ENCODE data around the gene BOD1. TPM values are rescaled to one million over a fixed set of nuclear protein-coding genes. Genes with fewer than 3 reads are reported as not detected.

Gene BOD1
- total RNA-seq, 1 donor from 2014 or later, result 76.7 TPM

DNA sequence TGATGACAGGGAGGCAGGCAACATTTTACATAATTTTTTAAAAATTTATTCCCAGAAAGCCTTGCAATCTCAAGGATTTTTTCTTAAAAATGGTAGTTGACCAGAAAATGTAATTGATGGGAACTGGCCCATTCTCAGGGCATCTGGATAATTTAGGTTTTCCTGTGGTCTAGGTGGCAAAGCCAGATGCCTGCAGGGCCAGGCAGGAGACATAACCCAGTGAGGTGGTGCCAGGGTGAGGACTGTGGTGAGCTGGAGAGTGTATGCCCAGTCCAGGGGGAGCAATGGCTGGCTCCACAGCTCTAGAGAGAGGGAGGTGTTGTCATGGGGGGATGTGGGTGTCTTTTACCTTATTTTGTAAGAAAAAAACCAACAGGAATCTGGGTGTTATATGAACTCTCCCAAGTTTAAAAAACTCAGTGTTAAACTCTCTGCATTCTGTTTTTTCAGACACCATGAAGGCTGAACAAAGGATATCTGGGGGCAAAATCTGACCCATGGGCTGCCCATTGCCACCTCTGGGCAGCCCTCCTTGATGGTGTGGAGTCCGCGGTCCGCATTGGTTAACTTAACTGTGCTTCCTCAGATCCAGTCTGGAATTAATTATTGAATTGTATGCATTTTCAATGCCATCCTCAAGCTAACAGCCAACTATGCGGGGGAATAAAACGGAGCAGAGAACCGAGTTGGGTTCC lies 43.9 kb downstream of the BOD1 start:
- Mint-ChIP-seq H3K4me3 (ENCODE audit: unreplicated experiment) (no peak overlapping the region), H3K27me3 (ENCODE audit: unreplicated experiment) (peaks cover 8% of the 10 kb centered on the region)
- no peak for DNase-seq (ENCODE audit: low spot score)

DNA sequence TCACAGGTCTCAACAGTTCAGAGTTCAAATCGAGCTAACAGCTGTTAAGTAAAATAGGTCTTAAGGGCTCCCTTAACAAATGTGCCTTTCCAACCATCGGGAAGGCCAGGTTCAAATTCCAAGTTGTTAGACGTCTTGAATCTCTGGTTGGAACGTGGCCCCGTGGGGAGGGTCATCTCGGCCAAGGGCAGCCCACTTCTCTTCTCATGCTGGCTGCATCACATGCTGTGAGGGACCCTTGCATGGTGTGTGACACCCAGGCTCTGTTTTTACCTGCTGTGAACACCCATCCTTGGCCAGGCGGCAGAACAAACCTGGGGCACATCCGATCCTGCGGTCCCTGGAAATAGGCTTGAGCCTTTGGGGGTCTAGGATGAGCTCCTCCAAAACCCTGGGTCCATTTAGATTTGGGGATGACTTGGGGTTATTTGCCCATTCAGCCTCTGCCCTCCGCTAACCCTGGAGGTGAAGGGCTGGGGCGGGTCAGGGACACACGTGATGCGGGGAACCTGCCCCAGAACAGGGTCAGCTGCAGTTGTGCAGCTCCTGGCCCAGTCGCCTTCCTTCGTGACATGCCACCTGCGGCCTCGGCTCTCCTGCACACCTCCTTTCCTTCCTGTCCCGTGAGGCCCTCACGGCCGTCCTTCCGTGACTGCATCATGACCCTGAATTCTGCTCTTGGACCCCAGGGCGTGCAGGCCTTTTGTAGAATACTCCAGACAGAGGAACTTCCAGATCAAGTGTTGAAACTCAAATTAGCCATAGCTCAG lies 45.9 kb downstream of the BOD1 start:
- H3K4me3 Mint-ChIP-seq (ENCODE audit: unreplicated experiment), result no peak overlapping the region
- peaks cover 3% of the 10 kb centered on the region for H3K27me3 Mint-ChIP-seq (ENCODE audit: unreplicated experiment)
- H3K36me3 Mint-ChIP-seq (ENCODE audit: low read depth, unreplicated experiment), result no peaks in the 10 kb centered on the region
- DNase-seq (ENCODE audit: low spot score), result no peak
- no peaks in the 10 kb centered on the region for H3K4me1 Mint-ChIP-seq (ENCODE audit: unreplicated experiment)
- no peak overlapping the region for H3K27ac Mint-ChIP-seq (ENCODE audit: unreplicated experiment)
- H3K9me3 Mint-ChIP-seq (ENCODE audit: unreplicated experiment), result no peaks in the 10 kb centered on the region
- TF ChIP-seq, protein P1, sequence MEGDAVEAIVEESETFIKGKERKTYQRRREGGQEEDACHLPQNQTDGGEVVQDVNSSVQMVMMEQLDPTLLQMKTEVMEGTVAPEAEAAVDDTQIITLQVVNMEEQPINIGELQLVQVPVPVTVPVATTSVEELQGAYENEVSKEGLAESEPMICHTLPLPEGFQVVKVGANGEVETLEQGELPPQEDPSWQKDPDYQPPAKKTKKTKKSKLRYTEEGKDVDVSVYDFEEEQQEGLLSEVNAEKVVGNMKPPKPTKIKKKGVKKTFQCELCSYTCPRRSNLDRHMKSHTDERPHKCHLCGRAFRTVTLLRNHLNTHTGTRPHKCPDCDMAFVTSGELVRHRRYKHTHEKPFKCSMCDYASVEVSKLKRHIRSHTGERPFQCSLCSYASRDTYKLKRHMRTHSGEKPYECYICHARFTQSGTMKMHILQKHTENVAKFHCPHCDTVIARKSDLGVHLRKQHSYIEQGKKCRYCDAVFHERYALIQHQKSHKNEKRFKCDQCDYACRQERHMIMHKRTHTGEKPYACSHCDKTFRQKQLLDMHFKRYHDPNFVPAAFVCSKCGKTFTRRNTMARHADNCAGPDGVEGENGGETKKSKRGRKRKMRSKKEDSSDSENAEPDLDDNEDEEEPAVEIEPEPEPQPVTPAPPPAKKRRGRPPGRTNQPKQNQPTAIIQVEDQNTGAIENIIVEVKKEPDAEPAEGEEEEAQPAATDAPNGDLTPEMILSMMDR (IDR thresholded peaks at IDR 0.05; ENCODE audit: unreplicated experiment), result no peak

More for the DNA sequence above, 43.9 kb downstream of the BOD1 start:
- H3K4me1 Mint-ChIP-seq (ENCODE audit: unreplicated experiment), result no peaks in the 10 kb centered on the region
- H3K9me3 Mint-ChIP-seq (ENCODE audit: unreplicated experiment), result no peaks in the 10 kb centered on the region
- TF ChIP-seq, protein P1 (IDR thresholded peaks at IDR 0.05; ENCODE audit: unreplicated experiment), result no peak
- no peak overlapping the region for H3K27ac Mint-ChIP-seq (ENCODE audit: unreplicated experiment)
- H3K36me3 Mint-ChIP-seq (ENCODE audit: low read depth, unreplicated experiment), result no peaks in the 10 kb centered on the region

DNA sequence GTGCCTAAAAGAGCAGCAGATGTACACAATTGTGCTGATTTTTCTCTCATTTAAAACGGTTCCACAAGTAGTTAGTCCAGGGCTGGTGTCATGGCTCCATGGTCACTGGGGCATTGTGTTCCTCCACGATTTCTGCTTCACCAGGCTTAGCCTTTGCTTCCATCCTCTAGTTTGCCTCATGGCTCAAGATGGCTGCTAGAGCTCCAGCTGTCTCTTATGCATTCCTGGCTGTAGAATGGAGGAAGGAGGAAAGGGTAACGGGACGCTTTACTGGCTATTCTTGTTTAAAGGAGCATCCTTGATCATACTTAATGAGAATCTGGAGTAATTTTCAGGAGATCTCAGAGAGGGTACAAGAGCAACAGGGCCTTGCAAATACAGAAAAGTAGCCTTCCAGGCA lies 47.7 kb downstream of the BOD1 start:
- no peak for DNase-seq (ENCODE audit: low spot score)
- no peaks in the 10 kb centered on the region for H3K36me3 Mint-ChIP-seq (ENCODE audit: low read depth, unreplicated experiment)
- no peak overlapping the region for H3K4me3 Mint-ChIP-seq (ENCODE audit: unreplicated experiment)
- TF ChIP-seq, protein P1 (IDR thresholded peaks at IDR 0.05; ENCODE audit: unreplicated experiment), result no peak
- peaks cover 3% of the 10 kb centered on the region for H3K27me3 Mint-ChIP-seq (ENCODE audit: unreplicated experiment)
- H3K27ac Mint-ChIP-seq (ENCODE audit: unreplicated experiment), result no peak overlapping the region
- no peaks in the 10 kb centered on the region for H3K4me1 Mint-ChIP-seq (ENCODE audit: unreplicated experiment)
- no peaks in the 10 kb centered on the region for H3K9me3 Mint-ChIP-seq (ENCODE audit: unreplicated experiment)

DNA sequence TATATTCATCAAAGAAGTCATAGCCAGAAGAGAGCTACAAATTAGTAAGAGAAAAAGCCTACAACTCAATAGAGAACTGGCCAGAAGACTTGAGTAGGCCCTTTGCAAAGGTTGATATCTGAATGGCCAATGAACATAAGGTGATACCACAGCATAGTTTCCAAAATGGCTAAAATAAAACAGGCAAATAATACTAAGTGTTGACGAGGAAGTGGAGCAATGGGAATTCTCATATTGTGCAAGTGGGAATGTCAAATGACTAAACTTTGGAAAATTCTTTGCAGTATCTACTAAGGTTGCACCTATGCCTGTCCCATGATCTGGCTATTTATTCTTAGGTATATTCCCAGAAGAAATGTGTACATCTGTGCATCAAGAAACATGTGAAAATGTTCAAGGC lies 48.3 kb downstream of the BOD1 start:
- H3K36me3 Mint-ChIP-seq (ENCODE audit: low read depth, unreplicated experiment), result no peaks in the 10 kb centered on the region
- TF ChIP-seq, protein P1 (IDR thresholded peaks at IDR 0.05; ENCODE audit: unreplicated experiment), result no peak
- H3K9me3 Mint-ChIP-seq (ENCODE audit: unreplicated experiment), result no peaks in the 10 kb centered on the region
- no peak overlapping the region for H3K4me3 Mint-ChIP-seq (ENCODE audit: unreplicated experiment)
- DNase-seq (ENCODE audit: low spot score), result no peak
- H3K27ac Mint-ChIP-seq (ENCODE audit: unreplicated experiment), result no peak overlapping the region
- H3K27me3 Mint-ChIP-seq (ENCODE audit: unreplicated experiment), result peaks cover 3% of the 10 kb centered on the region
- H3K4me1 Mint-ChIP-seq (ENCODE audit: unreplicated experiment), result no peaks in the 10 kb centered on the region

DNA sequence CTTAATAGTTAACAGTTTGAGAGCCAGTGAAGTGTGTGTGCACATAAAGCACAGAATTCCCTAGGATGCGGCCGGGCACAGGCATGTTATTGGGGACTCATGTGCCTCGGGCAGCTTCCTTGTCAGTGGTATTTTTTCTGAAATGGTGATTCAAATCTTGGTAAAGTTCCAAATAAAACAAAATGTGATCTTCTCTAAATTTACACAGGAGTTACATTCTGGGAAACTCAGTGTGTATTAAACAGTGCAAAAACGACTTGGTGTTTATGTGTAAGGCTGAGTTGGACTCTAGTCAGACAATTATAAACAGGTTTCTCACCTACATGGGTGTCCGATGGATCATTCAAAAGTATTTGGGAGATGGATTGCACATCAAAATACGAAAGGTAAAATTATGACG lies 48.9 kb downstream of the BOD1 start:
- TF ChIP-seq, protein P1 (IDR thresholded peaks at IDR 0.05; ENCODE audit: unreplicated experiment), result no peak
- H3K27me3 Mint-ChIP-seq (ENCODE audit: unreplicated experiment), result peaks cover 2% of the 10 kb centered on the region
- H3K9me3 Mint-ChIP-seq (ENCODE audit: unreplicated experiment), result no peaks in the 10 kb centered on the region
- DNase-seq (ENCODE audit: low spot score), result no peak
- H3K36me3 Mint-ChIP-seq (ENCODE audit: low read depth, unreplicated experiment), result no peaks in the 10 kb centered on the region
- no peaks in the 10 kb centered on the region for H3K4me1 Mint-ChIP-seq (ENCODE audit: unreplicated experiment)
- no peak overlapping the region for H3K4me3 Mint-ChIP-seq (ENCODE audit: unreplicated experiment)
- H3K27ac Mint-ChIP-seq (ENCODE audit: unreplicated experiment), result no peak overlapping the region
